H1 (cell line): ENCODE results near the gene TRAF3. TPM values are rescaled to one million over a fixed set of nuclear protein-coding genes. Genes with fewer than 3 reads are reported as not detected.

Experiments used
- CEBPB ChIP-seq: IDR thresholded peaks from 2 replicates; pipeline ENCODE4 v1.6.1; 2012; ENCODE audit warnings: low read depth, low read length
- EGR1 ChIP-seq: IDR thresholded peaks from 2 replicates; pipeline ENCODE4 v1.6.1; 2011; ENCODE audit warnings: low read depth, low read length, borderline replicate concordance
- EZH2 ChIP-seq: fragments of 200-600 bp; sonication (generic); IDR thresholded peaks from 2 replicates; pipeline ENCODE4 v1.7.1; 2012; ENCODE audit warnings: low read depth, mild to moderate bottlenecking, moderate library complexity, low read length, inconsistent platforms; ENCODE audit not compliant: severe bottlenecking
- TBP ChIP-seq: IDR thresholded peaks from 2 replicates; pipeline ENCODE4 v1.6.1; 2011; ENCODE audit warnings: low read depth, low read length, improper control_type of control experiment
- polyA plus RNA-seq, 7 experiments: library from polyadenylated mRNA; depleted of rRNA in 3 of 7; stranded (reverse) in 5 of 7; unstranded in 2 of 7; fragments of >200 nt in 5 of 7; fragments of 200-250 nt in 2 of 7; gene quantifications; 1 replicate in 5 of 7; 2 replicates in 1 of 7; 4 replicates in 1 of 7; pipeline versions ENCODE4 v1.2.1 to v1.2.3, GENCODE V29; 2011 to 2013; ENCODE audit warnings: missing spikeins in 2 of 7, mixed read lengths in 2 of 7
- total RNA-seq: library from RNA; stranded (reverse); fragmentation: NEBNext Ultra II Directional; extraction: Animal tissue kit (Norgen Biotek cat#: 25700); gene quantifications from 2 replicates; pipeline ENCODE4 v1.2.1, GENCODE V29; 2021
- TF ChIP-seq, protein P1 (sequence below): IDR thresholded peaks from 2 replicates; pipeline ENCODE4 v1.6.1; 2011; ENCODE audit warnings: low read length, improper control_type of control experiment

TRAF3 gene
- total and polyA plus RNA-seq, 2 of the 8 experiments (the other 6 are each of a cell fraction or from before 2014, with no cell fraction given) = 5.8 to 12.1 TPM

DNA sequence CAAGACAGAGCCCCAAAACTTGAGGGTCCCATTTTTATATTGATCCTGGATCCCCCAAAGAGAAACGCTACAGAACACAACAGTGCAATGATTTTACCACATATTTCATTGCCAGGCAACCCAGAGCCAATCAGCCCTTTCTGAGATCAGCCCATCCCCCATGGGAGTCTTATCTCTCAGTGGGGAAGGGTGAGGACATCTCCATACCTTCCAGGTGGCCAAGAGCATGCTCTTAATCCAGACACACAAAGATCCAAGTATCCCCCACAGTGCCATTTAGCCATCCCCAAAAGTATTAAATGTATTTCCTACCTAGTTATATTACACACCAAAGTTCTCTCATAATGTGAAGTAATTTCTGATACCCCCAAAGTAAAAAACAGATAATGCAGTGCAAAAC, 82.7 kb downstream of the TRAF3 start (continued):
- no peak for TF ChIP-seq EZH2
- TF ChIP-seq EGR1 = no peak
- TF ChIP-seq TBP = no peak
- no peak for TF ChIP-seq CEBPB
- TF ChIP-seq, protein P1, sequence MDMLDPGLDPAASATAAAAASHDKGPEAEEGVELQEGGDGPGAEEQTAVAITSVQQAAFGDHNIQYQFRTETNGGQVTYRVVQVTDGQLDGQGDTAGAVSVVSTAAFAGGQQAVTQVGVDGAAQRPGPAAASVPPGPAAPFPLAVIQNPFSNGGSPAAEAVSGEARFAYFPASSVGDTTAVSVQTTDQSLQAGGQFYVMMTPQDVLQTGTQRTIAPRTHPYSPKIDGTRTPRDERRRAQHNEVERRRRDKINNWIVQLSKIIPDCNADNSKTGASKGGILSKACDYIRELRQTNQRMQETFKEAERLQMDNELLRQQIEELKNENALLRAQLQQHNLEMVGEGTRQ = no peak
